Gastrocnemius medialis (tissue), 4 donors: ENCODE results near the gene COL28A1. TPM values are rescaled to one million over a fixed set of nuclear protein-coding genes. Genes with fewer than 3 reads are reported as not detected.

ENCODE experiments used
- ATAC-seq, 2 donors: fragments of 150-250 bp; one replicate each; pipeline ENCODE4 v1.9.1; 2016
- DNase-seq, 2 donors: peaks; one replicate each; pipeline ENCODE4 v3.0.0-alpha.2; 2019
- H3K27ac ChIP-seq, 4 donors: fragments of 200-600 bp; sonication (generic); 1 replicate in 1 of 4; 2 replicates in 3 of 4; pipeline ENCODE4 v1.5.1; 2016 to 2018; ENCODE audit warnings: mild to moderate bottlenecking in 2 of 4, moderate library complexity in 1 of 4
- H3K27me3 ChIP-seq, 3 donors: fragments of 200-600 bp; sonication (generic) in 2 of 3; 1 replicate in 1 of 3; 2 replicates in 2 of 3; pipeline versions ENCODE4 v1.5.1 to v1.6.0; 2016 to 2019; ENCODE audit warnings: mild to moderate bottlenecking in 1 of 3, moderate library complexity in 1 of 3
- H3K36me3 ChIP-seq, 2 donors: fragments of 200-600 bp; sonication (generic) in 1 of 2; one replicate each; pipeline ENCODE4 v1.5.1; 2017 to 2018
- H3K4me1 ChIP-seq, 2 donors: fragments of 200-600 bp; sonication (generic) in 1 of 2; one replicate each; pipeline ENCODE4 v1.5.1; 2016 to 2017; ENCODE audit warnings: mild to moderate bottlenecking in 2 of 2
- H3K4me3 ChIP-seq, 4 donors: fragments of 200-600 bp; sonication (generic) in 3 of 4; 1 replicate in 1 of 4; 2 replicates in 3 of 4; pipeline ENCODE4 v1.5.1; 2016 to 2019; ENCODE audit warnings: mild to moderate bottlenecking in 2 of 4
- H3K9me3 ChIP-seq, 3 donors: fragments of 200-600 bp; sonication (generic) in 2 of 3; 1 replicate in 1 of 3; 2 replicates in 2 of 3; pipeline ENCODE4 v1.5.1; 2016 to 2019
- POLR2A ChIP-seq, 2 donors: fragments of 450-650 bp; IDR thresholded peaks; one replicate each; pipeline ENCODE4 v1.6.1; 2017; ENCODE audit warnings: antibody characterized with exemption in 2 of 2, mild to moderate bottlenecking in 2 of 2, moderate library complexity in 2 of 2
- in situ Hi-C, 4 donors: fragments of 200-750 bp; cut with MboI; loops; one replicate each; pipeline versions ENCODE4 v1.15.0 to v1.8.0; 2017; ENCODE audit warnings: low sequenced_read_pairs in 4 of 4
- intact Hi-C: fragments of 100-400 bp; cut with DNase I; formaldehyde crosslinking; loops from one replicate; pipeline ENCODE4 v1.15.1; 2023; ENCODE audit warnings: low total_unique reads
- total RNA-seq, 4 donors: library from RNA; depleted of rRNA; stranded (reverse); fragments of >200 nt; gene quantifications; one replicate each; pipeline versions ENCODE4 v1.1.0 to v1.2.3, GENCODE V29; 2016
- TF ChIP-seq, protein P1 (sequence below), 5 experiments: fragments of 450-650 bp in 3 of 5; fragments of 200-600 bp in 2 of 5; sonication (generic) in 2 of 5; IDR thresholded peaks in 4 of 5; conservative IDR thresholded peaks in 1 of 5; 1 replicate in 4 of 5; 2 replicates in 1 of 5; pipeline ENCODE4 v1.5.1; 2016 to 2019; ENCODE audit warnings: antibody characterized with exemption in 5 of 5, mild to moderate bottlenecking in 3 of 5, moderate library complexity in 3 of 5

Gene COL28A1
- total RNA-seq, 4 donors from 2014 or later, result 0.58 to 15.2 (median 2.0) TPM

DNA sequence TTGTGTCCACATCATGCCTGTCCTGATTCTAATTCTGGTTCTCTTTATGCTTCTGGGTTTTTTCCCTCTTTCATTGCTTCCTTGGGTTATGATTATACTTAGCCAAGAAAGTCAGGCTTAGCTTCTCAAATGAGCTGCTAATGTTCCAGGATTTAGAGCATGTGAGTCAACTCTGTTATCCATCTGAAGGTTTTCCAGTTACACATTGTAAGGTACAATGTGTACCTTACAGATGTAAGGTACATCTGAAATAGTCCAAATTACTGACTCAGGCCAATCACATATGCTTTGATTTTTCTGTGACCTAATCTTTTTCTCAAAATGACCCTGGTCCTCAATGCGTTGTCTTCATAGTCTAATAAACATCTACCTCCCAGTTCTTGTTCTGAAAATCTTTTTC lies 17.7 kb upstream of the COL28A1 start:
- Histone ChIP-seq H3K27me3 (no peaks in the 10 kb centered on the region), H3K27ac (peak overlapping the region; percentile 85 to 92 (median 90)), H3K4me1 (peaks cover 30 to 33% of the 10 kb centered on the region in 2 donors), H3K36me3 (peaks cover 0 to 6% of the 10 kb centered on the region in 2 donors), H3K4me3 (peak overlapping the region in 2 of 4 donors; percentile 25 to 42), H3K9me3 (no peaks in the 10 kb centered on the region)
- intact Hi-C loops (loop anchor here (1.0 kb wide), 1 partner anchor 166 kb away; no protein-coding TSS in a partner anchor), in situ Hi-C loops (loop anchor here in 2 of 4 donors (10.0 to 25.0 kb wide), 2 partner anchors 366 to 379 kb away; partner anchors contain the start of gene C1GALT1 (in 1 of the 2))
- TF ChIP-seq, protein P1, sequence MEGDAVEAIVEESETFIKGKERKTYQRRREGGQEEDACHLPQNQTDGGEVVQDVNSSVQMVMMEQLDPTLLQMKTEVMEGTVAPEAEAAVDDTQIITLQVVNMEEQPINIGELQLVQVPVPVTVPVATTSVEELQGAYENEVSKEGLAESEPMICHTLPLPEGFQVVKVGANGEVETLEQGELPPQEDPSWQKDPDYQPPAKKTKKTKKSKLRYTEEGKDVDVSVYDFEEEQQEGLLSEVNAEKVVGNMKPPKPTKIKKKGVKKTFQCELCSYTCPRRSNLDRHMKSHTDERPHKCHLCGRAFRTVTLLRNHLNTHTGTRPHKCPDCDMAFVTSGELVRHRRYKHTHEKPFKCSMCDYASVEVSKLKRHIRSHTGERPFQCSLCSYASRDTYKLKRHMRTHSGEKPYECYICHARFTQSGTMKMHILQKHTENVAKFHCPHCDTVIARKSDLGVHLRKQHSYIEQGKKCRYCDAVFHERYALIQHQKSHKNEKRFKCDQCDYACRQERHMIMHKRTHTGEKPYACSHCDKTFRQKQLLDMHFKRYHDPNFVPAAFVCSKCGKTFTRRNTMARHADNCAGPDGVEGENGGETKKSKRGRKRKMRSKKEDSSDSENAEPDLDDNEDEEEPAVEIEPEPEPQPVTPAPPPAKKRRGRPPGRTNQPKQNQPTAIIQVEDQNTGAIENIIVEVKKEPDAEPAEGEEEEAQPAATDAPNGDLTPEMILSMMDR (IDR thresholded peaks at IDR 0.05 in 4 of 5, conservative IDR thresholded peaks at IDR 0.05 in 1 of 5), result no peak
- TF ChIP-seq POLR2A (IDR thresholded peaks at IDR 0.05), result no peak
- DNase-seq, result no peak
- ATAC-seq, result peak; percentile 74 to 82

DNA sequence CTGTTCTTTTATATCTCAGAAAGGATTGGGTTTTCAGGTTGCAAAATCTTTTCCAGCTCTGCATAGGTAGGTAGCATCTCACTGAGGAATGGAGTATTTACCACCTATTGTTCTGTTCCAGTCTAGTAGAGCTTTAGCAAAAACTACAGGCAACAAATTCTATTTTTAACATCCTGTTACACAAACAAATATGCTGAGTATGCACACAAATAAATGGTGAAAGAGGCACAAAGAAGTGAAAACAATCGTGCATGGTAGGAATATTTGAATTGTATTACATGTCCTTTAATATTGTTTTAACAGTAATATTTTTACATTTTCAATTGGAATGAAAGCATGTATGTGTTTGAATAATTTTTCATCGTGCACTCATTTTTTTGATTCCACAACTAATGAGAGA lies 16.5 kb upstream of the COL28A1 start:
- no peak overlapping the region for H3K4me3 ChIP-seq
- no peaks in the 10 kb centered on the region for H3K27me3 ChIP-seq
- no peak for TF ChIP-seq POLR2A (IDR thresholded peaks at IDR 0.05)
- TF ChIP-seq, protein P1 (IDR thresholded peaks at IDR 0.05 in 4 of 5, conservative IDR thresholded peaks at IDR 0.05 in 1 of 5), result no peak
- intact Hi-C loops, result no loop called here
- peaks cover 0 to 6% of the 10 kb centered on the region in 2 donors for H3K36me3 ChIP-seq
- DNase-seq (no peak), ATAC-seq (no peak)
- H3K9me3 ChIP-seq, result no peaks in the 10 kb centered on the region
- H3K27ac ChIP-seq, result peak overlapping the region; percentile 85 to 92 (median 90)
- in situ Hi-C loops, result loop anchor here in 2 of 4 donors (10.0 to 25.0 kb wide), 2 partner anchors 365 to 377 kb away; partner anchors contain the start of gene C1GALT1 (in 1 of the 2)
- peaks cover 30 to 33% of the 10 kb centered on the region in 2 donors for H3K4me1 ChIP-seq

DNA sequence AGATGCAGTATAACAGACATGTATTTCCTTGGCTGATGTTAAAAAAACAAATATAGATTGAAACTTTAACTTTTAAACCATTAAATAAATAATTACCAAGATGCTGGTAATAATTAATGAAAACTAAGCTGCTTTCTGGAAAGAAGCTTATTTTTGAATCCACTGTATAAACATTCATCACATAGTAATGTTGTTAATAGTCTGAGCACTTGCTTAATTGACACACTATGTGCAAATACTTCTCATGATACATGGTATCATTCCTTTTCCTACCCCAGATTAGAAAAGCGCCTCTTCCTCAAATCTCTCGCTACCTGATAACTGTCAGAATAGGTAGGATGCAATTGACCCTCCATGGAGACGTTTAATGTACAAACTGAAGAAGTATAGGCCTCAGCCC lies 15.0 kb upstream of the COL28A1 start:
- H3K27me3 ChIP-seq, result no peaks in the 10 kb centered on the region
- intact Hi-C loops, result no loop called here
- peak overlapping the region in 3 of 4 donors; percentile 8 to 92 (median 90) for H3K27ac ChIP-seq
- in situ Hi-C loops, result loop anchor here in 2 of 4 donors (10.0 to 25.0 kb wide), 2 partner anchors 363 to 376 kb away; partner anchors contain the start of gene C1GALT1 (in 1 of the 2)
- ATAC-seq (no peak), DNase-seq (no peak)
- TF ChIP-seq, protein P1 (IDR thresholded peaks at IDR 0.05 in 4 of 5, conservative IDR thresholded peaks at IDR 0.05 in 1 of 5), result no peak
- no peak for TF ChIP-seq POLR2A (IDR thresholded peaks at IDR 0.05)
- no peaks in the 10 kb centered on the region for H3K9me3 ChIP-seq
- peaks cover 0 to 6% of the 10 kb centered on the region in 2 donors for H3K36me3 ChIP-seq
- peaks cover 29 to 33% of the 10 kb centered on the region in 2 donors for H3K4me1 ChIP-seq
- no peak overlapping the region for H3K4me3 ChIP-seq

DNA sequence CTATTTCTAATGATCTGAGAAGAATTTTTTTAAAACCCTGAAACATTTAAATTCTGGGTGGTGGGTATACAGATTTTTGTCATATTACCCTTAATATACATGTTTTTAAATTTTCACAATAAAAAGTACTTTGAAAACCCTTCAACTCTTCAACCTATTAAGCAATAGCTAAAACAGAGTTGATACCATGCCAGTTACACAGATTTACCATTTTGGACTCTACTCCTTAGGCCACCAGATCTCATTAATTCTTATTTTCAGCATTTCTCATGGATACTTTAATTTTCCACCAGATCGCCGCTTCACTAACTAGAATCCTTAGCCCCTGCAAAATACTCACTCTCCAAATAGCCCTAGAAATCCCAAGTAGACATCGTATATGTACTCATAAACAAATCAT lies 12.7 kb upstream of the COL28A1 start:
- Histone ChIP-seq H3K9me3 (no peaks in the 10 kb centered on the region), H3K36me3 (peaks cover 0 to 6% of the 10 kb centered on the region in 2 donors), H3K27me3 (no peaks in the 10 kb centered on the region), H3K27ac (no peak overlapping the region), H3K4me1 (peaks cover 9 to 15% of the 10 kb centered on the region in 2 donors), H3K4me3 (no peak overlapping the region)
- in situ Hi-C loops, result loop anchor here in 3 of 4 donors (10.0 to 25.0 kb wide), 4 partner anchors 111 to 444 kb away; no protein-coding TSS in a partner anchor
- intact Hi-C loops, result no loop called here
- TF ChIP-seq POLR2A (IDR thresholded peaks at IDR 0.05), result no peak
- TF ChIP-seq, protein P1 (IDR thresholded peaks at IDR 0.05 in 4 of 5, conservative IDR thresholded peaks at IDR 0.05 in 1 of 5), result no peak
- DNase-seq, result no peak
- ATAC-seq, result no peak
